Astrocyte of the spinal cord (primary cell): ENCODE data around the gene ATRN.
A peak's percentile ranks its signal among the peaks of the same experiment; 100 is the strongest.

ENCODE experiments used
- DNase-seq: peaks from one replicate; pipeline ENCODE4 v3.0.0; 2011; ENCODE audit warnings: low read depth, low spot score
- H3K4me3 ChIP-seq: 2 replicates; pipeline ENCODE4 v1.5.1; 2011; ENCODE audit warnings: low read depth, mild to moderate bottlenecking, low read length, moderate library complexity
- CTCF ChIP-seq: IDR thresholded peaks from 2 replicates; pipeline ENCODE4 v1.5.1; 2012; ENCODE audit warnings: low read depth, mild to moderate bottlenecking, low read length, inconsistent platforms
- in situ Hi-C: cut with HindIII; loops from 2 replicates; pipeline ENCODE4 v1.10.0; 2017; ENCODE audit warnings: low sequenced_read_pairs

ATRN gene

GRCh38 chr20:3635346-3635745 lies 164.5 kb downstream of the ATRN start:
- no peak for TF ChIP-seq CTCF
- no peak for DNase-seq
- in situ Hi-C loops, result no loop called here
- H3K4me3 ChIP-seq, result no peak overlapping the region

GRCh38 chr20:3640259-3640658 lies 169.4 kb downstream of the ATRN start:
- no peak overlapping the region for H3K4me3 ChIP-seq
- no peak for DNase-seq
- in situ Hi-C loops, result no loop called here
- TF ChIP-seq CTCF, result no peak

GRCh38 chr20:3645309-3646066 lies 174.7 kb downstream of the ATRN start:
- in situ Hi-C loops, result no loop called here
- DNase-seq, result no peak
- no peak overlapping the region for H3K4me3 ChIP-seq
- no peak for TF ChIP-seq CTCF

- in situ Hi-C loops, result no loop called here
- no peak for TF ChIP-seq CTCF
- DNase-seq, result peak; percentile 4
- no peak overlapping the region for H3K4me3 ChIP-seq
These were observed 175.2 kb downstream of the ATRN start for GRCh38 chr20:3646067-3646440.

- peak; percentile 22 for DNase-seq
- TF ChIP-seq CTCF, result no peak
- H3K4me3 ChIP-seq, result no peak overlapping the region
- in situ Hi-C loops, result no loop called here
These were observed 175.8 kb downstream of the ATRN start for GRCh38 chr20:3646651-3647050.

- no peak overlapping the region for H3K4me3 ChIP-seq
- TF ChIP-seq CTCF, result no peak
- in situ Hi-C loops, result no loop called here
- DNase-seq, result no peak
These were observed 176.7 kb downstream of the ATRN start for GRCh38 chr20:3647473-3647872.
